HG03103 (cell line): Measurements from ENCODE around the gene ZNF239.
A peak's percentile ranks its signal among the peaks of the same experiment; 100 is the strongest.
"Not testable (repeated sequence)": the region's sequence is repeated elsewhere in the genome, so short reads cannot be mapped to it uniquely, and the experiment has no call there.

Experiments used
- ATAC-seq: cut with Tn5 transposase; IDR thresholded peaks from one replicate; pipeline ENCODE4 v1.9.1; 2021; ENCODE audit warnings: low read depth; ENCODE audit not compliant: unreplicated experiment

Gene ZNF239

GRCh38 chr10:43574001-43574892, at the start of gene ZNF239:
TSS of gene ZNF239 (minus strand) at chr10:43574616. CDS start at chr10:43558079, 16,537 bp downstream.
- peak; percentile 90 for ATAC-seq

DNA sequence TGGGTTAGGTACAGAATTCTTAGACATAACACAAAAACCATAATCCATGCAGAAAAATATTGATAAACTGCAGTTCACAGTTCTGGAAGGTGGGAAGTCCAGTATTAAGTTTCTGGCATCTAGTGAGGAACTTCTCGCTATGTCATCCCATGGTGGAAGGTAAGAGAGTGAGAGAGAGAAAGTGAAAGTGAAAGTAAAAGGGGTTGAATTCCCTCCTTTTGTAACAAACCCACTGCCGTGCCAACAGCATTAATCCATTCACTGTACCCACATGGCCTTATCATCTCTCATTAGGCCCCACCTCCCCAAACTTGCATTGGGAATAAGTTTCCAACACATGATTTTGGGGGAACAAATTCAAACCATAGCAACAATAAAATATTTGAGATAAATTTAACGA, 48.9 kb upstream of the ZNF239 start:
- ATAC-seq: no peak

GRCh38 chr10:43622038-43622437, 47.6 kb upstream of the ZNF239 start:
- no peak for ATAC-seq

GRCh38 chr10:43619368-43619767, 45.0 kb upstream of the ZNF239 start:
- no peak for ATAC-seq

- ATAC-seq: no peak
Measured at GRCh38 chr10:43616697-43617370, 42.4 kb upstream of the ZNF239 start.

- ATAC-seq: no peak
Measured at GRCh38 chr10:43610636-43611035, 36.2 kb upstream of the ZNF239 start.

GRCh38 chr10:43607199-43607573, 32.8 kb upstream of the ZNF239 start:
- no peak for ATAC-seq

GRCh38 chr10:43606323-43607198, 32.1 kb upstream of the ZNF239 start, which contains the start of gene ZNF485:
TSS of gene ZNF485 (plus strand) at chr10:43606438. CDS start at chr10:43607051, 613 bp downstream.
- ATAC-seq: peak; percentile 98

- peak; percentile 9 for ATAC-seq
Measured at GRCh38 chr10:43605850-43606322, 31.5 kb upstream of the ZNF239 start.

DNA sequence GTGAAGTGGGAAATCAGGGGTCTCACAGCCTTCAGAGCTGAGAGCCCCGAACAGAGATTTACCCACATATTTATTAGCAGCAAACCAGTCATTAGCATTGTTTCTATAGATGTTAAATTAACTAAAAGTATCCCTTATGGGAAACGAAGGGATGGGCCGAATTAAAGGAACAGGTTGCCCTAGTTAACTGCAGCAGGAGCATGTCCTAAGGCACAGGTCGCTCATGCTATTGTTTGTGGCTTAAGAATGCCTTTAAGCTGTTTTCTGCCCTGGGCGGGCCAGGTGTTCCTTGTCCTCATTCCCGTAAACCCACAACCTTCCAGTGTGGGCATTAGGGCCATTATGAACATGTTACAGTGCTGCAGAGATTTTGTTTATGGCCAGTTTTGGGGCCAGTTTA, 27.2 kb upstream of the ZNF239 start:
- ATAC-seq: not testable (repeated sequence)

GRCh38 chr10:43599333-43599732, 24.9 kb upstream of the ZNF239 start:
- ATAC-seq: no peak

DNA sequence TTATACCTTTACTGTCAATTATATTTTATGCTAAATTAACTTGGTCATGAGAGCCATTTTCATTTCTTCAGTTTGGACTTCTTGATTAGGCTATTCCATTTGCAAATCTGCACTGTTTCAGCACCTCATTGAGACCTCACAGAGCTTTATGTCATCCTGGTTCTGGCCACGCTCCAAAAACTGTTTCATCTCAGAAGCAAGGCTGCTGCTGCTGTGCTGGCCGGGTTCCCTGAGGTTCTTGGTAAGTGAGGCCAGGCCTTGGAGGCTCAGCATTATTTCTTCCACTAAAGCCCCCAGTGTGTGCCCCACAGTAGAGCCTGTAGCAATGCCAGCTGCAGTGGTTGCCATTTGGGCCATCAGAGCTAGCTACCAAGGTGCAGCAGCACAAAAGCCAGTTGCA, 24.0 kb upstream of the ZNF239 start:
- no peak for ATAC-seq

DNA sequence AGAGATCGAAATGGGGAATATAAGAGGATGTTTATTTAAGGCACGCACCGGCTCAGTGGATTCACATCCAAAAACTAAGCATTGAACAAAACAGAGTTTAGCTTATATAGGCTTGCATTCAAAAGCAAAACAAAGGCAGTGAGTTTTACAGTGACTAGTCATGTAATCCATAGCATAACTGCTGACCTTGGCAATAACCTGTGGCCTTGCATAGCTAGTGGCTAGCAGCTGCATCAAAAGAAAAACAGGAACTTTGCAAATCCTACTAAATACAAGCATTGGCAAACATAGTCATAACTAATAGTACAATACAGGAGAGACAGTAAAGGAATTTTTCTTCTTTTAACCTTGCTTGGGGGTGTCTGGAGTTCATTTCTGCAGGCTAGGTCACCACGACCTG, 22.1 kb upstream of the ZNF239 start:
- ATAC-seq: no peak

DNA sequence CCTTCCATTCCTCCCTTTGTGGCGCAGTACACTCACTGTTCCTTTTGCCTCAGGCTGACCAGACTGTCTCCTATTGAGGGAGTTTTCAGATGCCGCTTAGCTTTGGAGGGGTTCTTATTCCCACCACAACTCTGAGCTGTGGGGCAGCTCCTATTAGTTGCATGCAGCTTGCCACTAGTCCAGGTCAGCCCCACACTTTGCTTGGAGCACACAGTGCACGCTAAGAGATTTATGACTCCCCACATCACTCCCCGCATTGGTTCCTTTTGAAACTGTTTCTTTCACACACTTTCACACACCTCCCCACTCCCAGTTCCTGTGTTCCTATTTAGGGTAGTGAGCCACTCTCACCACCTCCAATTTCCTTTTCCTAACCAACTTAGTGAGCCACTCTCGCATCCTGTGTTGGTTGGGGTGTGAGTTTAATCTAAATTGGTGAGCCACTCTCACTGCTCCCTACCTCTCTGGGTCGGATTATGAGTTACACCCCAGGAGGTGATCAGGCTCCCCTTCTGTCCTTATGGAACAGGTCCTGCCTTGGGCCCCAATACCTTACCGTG, 21.4 kb upstream of the ZNF239 start:
- ATAC-seq: peak; percentile 55

DNA sequence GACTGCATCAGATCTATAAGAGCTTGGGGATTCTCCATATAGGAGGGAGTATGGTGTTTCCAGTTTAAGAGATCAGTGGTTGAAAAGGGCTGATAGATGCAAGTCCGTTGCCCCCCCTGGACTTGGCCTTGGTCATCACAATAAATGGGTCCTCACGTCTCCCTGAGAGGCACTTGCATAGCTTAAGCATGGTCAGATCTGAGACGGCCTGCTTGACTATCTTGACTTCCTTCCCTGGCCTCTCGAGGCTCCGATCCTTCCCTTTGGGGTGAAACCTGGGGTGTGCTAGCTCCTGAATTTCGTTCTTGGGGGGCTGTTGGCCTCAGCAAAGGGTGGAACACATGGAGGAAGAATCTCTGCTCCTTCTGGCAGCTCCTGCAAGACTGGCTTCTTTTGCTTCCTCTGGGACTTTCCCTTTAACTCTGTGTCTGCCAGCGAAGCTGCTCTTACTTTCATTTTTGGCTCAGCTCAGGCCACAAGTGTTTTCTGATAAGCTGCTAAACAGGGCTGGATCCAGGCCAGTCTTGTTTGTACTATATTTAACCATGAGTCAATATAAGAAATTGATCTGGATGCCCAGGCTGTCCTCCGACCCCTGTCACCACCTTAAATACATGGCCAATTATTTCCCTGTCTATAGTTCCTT, 20.7 kb upstream of the ZNF239 start:
- ATAC-seq: peak; percentile 88

DNA sequence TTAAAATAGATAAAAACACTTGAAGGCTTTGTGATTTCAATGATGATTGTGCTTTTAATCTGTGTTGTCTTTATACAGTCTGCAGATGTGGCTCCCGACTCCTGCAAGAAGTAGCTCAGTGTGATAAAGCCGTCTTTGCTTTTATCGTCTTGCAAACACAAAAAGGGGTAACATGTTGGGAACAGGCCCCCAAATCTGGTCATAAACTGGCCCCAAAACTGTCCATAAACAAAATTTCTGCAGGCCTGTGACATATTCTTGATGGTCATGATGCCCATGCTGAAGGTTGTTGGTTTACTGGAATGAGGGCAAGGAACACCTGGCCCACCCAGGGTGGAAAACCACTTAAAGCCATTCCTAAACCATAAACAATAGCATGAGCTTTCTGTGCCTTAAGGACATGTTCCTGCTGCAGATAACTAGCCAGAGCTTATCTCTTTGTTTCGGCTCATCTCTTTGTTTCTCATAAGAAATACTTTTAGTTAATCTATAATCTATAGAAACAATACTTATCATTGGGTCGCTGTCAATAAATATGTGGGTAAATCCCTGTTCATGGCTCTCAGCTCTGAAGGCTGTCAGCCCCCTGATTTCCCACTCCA, 17.0 kb upstream of the ZNF239 start:
- ATAC-seq: no peak

- ATAC-seq: not testable (repeated sequence)
Measured at GRCh38 chr10:43586730-43587115, 12.3 kb upstream of the ZNF239 start.

DNA sequence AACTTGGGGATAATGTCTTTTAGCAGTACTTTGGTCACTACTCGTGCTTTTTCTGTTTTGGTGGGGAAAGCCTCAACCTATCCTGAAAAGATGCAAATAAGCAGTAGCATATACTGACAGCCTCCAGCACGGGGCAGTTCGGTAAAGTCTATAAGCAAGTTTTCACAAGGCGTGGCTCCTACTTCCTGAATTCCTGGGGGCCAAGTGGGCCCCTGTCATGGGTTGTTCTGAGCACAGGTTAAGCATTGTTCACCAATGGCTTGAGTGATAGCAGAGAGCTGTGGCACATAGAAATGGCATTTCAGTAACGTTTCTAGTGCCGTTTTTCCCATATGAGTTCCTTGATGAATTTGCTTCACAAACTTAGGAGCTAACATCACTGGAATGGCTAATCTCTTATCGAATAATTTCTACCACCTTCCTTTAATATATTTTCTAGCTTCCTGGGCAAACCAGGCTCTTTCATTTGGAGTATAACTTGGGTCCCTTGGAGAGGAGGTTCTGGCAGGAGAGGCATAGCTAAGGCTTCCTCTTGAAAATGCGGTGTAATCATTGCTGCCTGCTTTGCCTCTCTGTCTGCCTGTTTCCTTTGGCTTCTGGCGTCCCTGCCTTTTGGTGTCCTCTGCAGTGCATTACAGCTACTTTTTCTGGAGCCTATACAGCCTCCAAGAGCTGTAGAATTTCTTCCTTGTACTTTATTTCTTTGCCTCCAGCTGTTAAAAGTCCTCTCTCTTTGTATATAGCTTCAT, 11.7 kb upstream of the ZNF239 start:
- ATAC-seq: no peak

DNA sequence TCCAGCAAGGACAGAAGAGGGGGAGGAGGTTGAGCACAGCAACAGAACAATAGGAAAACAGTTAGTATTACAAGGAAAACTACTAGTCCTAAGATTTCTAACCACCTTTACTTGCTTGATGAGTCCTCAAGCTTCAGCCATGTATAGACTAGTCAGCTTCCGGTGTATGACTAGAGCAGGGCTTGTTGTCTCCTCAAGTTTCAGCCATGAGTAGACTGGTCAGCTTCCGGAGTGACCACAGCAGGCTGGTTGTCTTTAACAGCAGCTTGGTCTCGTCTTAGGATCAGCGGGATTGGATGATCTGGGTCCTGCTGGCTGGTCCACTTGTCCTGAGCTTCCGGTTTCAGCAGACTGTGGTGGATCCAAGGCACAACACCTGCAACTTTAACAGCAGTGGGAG, 10.6 kb upstream of the ZNF239 start:
- ATAC-seq: no peak
